Stimulated activated CD8-positive, alpha-beta memory T cell treated with anti-CD3 and anti-CD28 coated beads, Interleukin-4, amount 100 ng/mL, for 1 hour (primary cell): ENCODE results near the gene ALG3.
"Not testable (repeated sequence)": the region's sequence is repeated elsewhere in the genome, so short reads cannot be mapped to it uniquely, and the experiment has no call there.

Experiments used
- DNase-seq, 2 donors: peaks; one replicate each; pipeline ENCODE4 v3.0.0-alpha.2; 2020; ENCODE audit warnings: low read depth in 2 of 2, low spot score in 1 of 2

ALG3 gene

GRCh38 chr3:184248454-184249411 is at the start of gene ALG3:
TSS of gene ALG3 (minus strand) at chr3:184248962. CDS start at chr3:184248940, 22 bp downstream.
- peak; percentile 67 to 75 for DNase-seq

GRCh38 chr3:184296616-184297015 is 47.9 kb upstream of the ALG3 start:
- DNase-seq, result no peak

GRCh38 chr3:184295771-184296170 is 47.0 kb upstream of the ALG3 start:
- no peak for DNase-seq

DNA sequence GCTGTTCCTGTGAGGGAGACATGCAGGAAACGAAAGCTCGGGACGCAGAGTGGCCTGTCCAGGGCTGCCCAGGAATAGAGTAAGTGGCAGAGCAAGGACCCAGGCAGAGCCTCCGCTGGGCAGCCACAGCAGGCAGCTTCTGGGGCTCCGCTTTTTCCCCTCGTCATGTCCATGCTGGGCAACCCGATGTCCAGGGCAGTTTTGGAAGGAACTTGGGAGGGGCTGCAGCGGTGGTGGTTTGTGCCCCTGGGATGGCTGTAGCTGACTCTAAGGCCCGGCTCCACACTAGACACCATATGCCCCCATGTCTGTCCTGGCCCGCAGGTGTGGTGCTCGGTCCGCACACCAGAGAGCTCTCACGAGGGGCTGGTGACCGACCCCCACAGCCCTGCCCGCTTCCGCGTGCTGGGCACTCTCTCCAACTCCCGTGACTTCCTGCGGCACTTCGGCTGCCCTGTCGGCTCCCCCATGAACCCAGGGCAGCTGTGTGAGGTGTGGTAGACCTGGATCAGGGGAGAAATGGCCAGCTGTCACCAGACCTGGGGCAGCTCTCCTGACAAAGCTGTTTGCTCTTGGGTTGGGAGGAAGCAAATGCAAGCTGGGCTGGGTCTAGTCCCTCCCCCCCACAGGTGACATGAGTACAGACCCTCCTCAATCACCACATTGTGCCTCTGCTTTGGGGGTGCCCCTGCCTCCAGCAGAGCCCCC is 43.1 kb upstream of the ALG3 start:
- DNase-seq, result no peak

DNA sequence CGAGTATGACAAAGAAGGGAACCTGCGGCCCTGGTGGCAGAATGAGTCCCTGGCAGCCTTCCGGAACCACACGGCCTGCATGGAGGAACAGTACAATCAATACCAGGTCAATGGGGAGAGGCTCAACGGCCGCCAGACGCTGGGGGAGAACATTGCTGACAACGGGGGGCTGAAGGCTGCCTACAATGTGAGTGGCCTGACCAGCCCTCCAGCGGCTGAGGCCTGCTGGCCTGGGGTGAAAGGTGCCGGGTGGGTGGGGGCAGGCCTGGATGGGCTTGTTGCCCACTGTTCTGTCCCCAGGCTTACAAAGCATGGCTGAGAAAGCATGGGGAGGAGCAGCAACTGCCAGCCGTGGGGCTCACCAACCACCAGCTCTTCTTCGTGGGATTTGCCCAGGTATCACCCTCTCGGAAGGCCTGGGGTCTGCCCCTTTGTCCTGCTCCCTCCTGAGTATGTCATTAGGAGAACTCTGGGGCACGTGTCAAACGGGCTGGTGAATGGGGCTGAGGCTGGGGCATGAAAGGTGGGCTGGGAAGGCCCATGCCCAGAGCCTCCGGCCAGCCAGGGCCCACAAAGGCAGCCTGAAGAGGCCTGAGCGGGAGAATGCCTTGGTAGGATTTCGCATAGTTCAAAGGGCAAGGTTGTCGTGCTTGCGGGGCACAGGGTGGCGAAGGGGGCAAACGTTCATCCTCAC is 42.4 kb upstream of the ALG3 start:
- DNase-seq, result no peak

DNA sequence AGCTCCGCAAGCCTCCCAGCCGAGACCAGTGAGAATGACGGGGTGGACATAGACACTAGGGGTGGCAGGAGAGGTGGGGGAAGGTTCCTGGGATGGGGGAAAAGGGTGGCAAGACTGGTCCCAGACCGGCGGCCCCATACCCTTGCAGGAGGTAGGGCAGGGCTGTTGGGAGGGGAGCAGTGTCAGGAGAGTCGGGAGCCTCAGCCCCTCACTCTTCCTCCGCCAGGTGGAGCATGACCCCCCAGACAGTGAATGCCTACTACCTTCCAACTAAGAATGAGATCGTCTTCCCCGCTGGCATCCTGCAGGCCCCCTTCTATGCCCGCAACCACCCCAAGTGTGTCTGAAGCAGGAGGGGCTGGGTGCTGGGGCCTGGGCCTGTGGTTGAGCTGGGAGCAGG is 41.6 kb upstream of the ALG3 start:
- DNase-seq, result no peak

GRCh38 chr3:184289426-184289938 is 40.7 kb upstream of the ALG3 start:
- DNase-seq, result peak in 1 of 2 donors; percentile 27

DNA sequence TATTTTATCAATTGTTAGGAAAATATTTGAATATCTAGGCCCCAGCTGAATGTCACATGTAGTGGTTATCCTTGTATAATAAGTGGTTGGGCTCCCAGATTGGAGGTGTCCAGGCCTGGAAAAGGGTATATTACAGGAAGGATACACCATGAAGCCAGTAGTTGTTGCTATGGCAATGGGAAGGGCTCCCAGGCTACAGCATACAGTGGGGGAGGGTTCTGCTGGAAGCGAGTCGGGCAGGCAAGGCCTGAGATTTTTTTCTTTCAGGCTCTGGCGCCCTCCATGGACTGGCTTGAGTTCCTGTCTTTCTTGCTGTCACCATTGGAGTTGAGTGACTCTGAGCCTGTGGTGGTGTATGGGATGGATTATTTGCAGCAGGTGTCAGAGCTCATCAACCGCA is 35.9 kb upstream of the ALG3 start:
- DNase-seq, result no peak

DNA sequence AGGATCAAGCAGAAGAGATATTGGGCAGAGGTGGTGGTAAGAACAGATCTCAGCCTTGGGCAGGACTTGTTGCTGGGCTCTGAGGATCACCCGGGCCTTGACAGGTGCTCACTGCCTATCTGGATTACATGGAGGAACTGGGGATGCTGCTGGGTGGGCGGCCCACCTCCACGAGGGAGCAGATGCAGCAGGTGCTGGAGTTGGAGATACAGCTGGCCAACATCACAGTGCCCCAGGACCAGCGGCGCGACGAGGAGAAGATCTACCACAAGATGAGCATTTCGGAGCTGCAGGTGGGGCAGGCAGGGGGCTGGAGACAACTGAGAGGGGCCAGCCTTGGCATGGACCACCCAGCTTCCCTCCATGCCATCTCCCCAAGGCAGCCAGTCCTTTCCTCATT is 34.9 kb upstream of the ALG3 start:
- no peak for DNase-seq

GRCh38 chr3:184282941-184283340 is 34.2 kb upstream of the ALG3 start:
- no peak for DNase-seq

DNA sequence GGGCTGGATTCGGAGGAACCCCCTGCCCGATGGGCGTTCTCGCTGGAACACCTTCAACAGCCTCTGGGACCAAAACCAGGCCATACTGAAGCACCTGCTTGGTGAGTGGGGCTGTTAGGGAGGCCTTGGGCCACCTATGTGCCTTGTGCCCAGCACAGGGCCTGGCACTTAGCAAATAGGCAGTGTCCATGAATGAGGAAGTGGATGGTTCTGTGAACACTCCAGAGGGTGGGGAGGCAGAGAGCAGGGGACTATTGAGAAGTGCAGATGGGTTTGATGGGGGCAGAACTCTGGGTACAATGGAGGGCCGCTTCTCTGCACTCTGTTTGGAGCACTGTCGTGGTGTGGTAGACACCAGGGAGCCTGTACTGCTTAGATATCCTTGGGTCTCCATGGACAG is 28.6 kb upstream of the ALG3 start:
- no peak for DNase-seq

GRCh38 chr3:184275961-184276910 is 27.5 kb upstream of the ALG3 start, which contains the start of gene ECE2:
TSS of gene ECE2 (plus strand) at chr3:184276022. CDS start at chr3:184276154, 132 bp downstream.
- no peak for DNase-seq

- DNase-seq, result no peak
Measured at GRCh38 chr3:184275381-184275701, 26.6 kb upstream of the ALG3 start.

DNA sequence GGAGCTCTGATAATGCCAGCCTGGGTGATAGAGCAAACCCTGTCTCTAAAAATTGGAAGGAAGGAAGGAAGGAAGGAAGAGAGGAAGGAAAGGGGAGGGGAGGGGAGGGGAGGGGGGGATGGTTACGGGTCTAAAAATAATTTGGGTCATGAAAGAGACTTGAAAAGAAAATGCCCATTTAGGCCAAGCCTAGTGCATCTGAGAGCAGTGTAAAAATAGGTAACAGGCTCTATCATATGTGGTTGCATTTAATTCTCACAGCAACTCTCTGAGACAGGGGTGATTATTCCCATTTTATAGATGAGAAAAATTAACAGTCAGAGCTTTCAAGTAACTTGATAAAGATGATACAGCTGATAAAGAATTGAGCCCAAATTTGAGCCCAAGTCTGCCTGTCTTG is 23.5 kb upstream of the ALG3 start:
- no peak for DNase-seq

- not testable (repeated sequence) for DNase-seq
Measured at GRCh38 chr3:184267249-184267648, 18.5 kb upstream of the ALG3 start.

DNA sequence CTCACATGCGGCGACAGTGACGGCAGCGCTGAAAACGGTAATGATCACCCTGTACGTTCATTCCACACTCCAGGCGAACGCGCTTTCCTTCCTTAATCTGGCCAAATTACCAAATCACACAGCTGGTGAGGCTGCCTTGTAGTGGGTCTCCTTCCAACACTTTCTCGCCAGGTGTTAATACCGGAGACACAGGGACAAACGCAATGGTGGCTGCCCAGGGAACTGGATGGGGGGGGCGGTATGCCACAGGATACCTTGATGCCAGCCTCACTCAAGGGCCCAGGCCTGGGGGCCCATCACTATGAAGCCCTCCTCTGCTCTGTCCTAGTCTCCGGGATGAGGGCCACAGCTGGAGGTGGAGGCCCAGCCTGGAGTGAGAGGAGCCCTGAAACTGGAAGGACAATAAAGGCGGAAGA is 14.0 kb upstream of the ALG3 start:
- DNase-seq, result no peak

- DNase-seq, result no peak
Measured at GRCh38 chr3:184261854-184262763, 13.3 kb upstream of the ALG3 start.

DNA sequence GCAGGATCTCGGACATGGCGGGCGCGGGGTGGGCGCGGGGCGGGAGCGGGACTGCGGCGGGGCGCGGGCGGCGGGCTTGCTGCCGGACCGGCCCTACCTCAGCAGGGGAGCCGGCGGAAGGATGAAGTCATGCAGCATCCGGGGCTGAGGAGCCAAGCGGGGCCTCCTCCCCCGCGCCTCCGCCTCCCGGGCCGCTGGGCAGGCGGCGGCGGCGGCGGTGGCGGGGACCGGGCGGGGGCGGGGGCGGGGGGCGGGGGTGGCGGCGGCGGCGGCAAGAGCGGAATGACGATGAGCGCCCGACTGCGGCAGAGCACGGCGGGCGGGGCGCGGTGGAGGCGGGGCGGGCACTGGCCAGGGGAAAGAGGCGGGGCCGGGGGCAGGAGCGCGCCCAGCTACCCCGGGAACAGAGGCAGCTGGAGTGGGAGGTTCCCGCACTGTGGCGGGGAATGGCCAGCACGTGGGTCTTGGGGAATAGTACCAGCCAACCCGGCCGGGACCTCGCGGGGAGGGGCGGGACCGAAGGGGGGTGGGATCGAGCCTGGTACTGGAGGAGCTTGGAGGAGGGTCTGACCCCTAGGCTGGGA is 12.6 kb upstream of the ALG3 start, which contains the start of gene CAMK2N2:
TSS of gene CAMK2N2 (minus strand) at position 284 of the 584 bp plus-strand sequence. CDS start at position 16, 268 bp downstream.
- DNase-seq, result no peak
